Choroid plexus epithelial cell (primary cell): Measurements from ENCODE around the gene KCNMB2.

ENCODE experiments used
- DNase-seq: peaks from one replicate; pipeline ENCODE4 v3.0.0-alpha.2; 2010; ENCODE audit warnings: low read depth
- H3K4me3 ChIP-seq: 2 replicates; pipeline ENCODE4 v1.5.1; 2011; ENCODE audit warnings: low read depth, mild to moderate bottlenecking, control low read depth, low read length, moderate library complexity
- TF ChIP-seq, protein P1 (sequence below): conservative IDR thresholded peaks from 2 replicates; pipeline ENCODE4 v1.5.1; 2011; ENCODE audit warnings: low read depth, mild to moderate bottlenecking, control low read depth, inconsistent platforms, low read length, moderate library complexity

Gene KCNMB2

DNA sequence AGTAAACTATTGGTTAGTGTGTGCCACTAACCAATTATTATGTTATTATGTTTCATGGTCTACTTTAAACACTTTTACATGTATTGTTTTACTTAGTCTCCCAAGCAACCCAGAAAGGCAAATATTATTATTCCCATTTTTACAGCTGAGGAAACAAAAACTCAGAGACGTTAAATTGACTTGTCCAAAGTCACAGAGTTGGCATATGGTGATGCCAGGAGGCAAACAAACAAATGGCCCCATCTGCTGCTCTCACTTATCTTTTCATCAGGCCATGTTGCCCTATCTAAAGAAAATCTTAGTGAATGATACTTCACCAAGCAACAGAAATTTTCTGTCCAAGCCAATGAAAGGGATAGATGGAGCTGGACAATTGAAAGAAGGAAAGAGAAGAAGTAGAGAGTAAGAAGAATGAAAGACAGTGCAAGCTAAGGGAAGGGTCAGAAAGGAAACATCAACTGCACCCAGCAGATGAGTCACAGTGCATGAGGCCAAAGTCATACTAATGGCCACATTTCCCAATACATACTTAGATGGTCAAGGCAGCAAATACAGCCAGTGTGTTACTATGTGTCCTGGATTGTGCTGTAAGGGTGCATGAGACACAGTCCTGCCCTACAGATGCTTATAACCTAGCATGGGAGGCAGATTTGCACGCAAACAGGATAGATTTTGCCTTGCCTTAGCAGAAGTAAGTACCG is 266.9 kb downstream of the KCNMB2 start:
- no peak for DNase-seq
- TF ChIP-seq, protein P1, sequence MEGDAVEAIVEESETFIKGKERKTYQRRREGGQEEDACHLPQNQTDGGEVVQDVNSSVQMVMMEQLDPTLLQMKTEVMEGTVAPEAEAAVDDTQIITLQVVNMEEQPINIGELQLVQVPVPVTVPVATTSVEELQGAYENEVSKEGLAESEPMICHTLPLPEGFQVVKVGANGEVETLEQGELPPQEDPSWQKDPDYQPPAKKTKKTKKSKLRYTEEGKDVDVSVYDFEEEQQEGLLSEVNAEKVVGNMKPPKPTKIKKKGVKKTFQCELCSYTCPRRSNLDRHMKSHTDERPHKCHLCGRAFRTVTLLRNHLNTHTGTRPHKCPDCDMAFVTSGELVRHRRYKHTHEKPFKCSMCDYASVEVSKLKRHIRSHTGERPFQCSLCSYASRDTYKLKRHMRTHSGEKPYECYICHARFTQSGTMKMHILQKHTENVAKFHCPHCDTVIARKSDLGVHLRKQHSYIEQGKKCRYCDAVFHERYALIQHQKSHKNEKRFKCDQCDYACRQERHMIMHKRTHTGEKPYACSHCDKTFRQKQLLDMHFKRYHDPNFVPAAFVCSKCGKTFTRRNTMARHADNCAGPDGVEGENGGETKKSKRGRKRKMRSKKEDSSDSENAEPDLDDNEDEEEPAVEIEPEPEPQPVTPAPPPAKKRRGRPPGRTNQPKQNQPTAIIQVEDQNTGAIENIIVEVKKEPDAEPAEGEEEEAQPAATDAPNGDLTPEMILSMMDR = no peak

DNA sequence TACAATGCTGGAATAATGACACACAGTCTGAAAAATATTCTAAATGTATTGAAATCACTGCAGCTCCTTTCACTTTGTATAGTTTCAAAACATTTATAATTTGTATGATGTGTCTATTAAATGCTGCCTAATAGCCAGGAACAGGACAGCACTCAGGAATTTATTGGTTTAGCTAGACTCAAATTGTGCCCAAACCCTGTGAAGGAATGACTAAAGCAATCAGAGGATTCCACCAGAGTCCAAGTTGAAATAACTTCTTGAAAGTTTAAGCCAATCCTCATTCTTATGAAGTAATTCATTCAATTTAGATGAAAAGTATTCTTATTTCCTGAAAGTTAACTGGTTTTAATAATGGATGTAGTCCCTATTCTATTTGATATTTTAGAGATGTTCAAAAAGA is 268.4 kb downstream of the KCNMB2 start:
- H3K4me3 ChIP-seq = no peak overlapping the region
- DNase-seq = no peak
- TF ChIP-seq, protein P1 = no peak

More for the DNA sequence above, 266.9 kb downstream of the KCNMB2 start:
- H3K4me3 ChIP-seq = no peak overlapping the region

DNA sequence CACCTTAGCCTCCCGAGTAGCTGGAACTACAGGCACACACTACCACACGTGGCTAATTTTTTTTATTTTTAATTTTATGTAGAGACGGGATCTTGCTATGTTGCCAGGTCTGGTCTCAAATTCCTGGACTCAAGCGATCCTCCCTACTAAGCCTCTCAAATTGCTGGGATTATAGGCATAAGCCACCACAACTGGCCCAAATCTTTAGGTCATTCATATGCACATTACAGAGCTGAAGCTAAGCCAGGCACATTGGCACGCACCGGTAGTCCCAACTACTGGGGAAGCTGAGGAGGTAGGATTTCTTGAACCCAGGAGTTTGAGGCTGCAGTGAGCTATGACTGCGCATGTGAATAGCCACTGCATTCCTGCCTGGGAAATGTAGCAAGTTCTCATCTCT is 269.5 kb downstream of the KCNMB2 start:
- TF ChIP-seq, protein P1 = no peak
- H3K4me3 ChIP-seq = no peak overlapping the region
- no peak for DNase-seq

DNA sequence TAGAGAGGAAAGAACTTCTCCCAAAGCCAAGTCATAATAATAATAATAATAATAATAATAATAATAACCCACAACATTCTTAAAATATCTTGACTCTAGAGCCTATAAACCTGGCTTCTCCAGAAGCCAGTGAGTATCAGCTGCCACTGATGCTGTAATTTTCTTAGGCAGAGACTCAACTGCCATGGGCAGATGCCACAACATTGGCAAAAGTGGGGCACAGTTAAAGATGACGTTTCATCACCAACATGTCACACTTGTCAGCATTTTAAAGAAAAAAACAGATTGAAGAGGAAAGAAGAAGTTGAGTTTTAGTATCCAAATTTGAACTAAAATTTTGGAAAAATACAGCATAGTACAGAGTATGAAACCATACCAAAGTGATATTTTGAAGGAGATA is 270.4 kb downstream of the KCNMB2 start:
- TF ChIP-seq, protein P1 = no peak
- no peak overlapping the region for H3K4me3 ChIP-seq
- DNase-seq = no peak

DNA sequence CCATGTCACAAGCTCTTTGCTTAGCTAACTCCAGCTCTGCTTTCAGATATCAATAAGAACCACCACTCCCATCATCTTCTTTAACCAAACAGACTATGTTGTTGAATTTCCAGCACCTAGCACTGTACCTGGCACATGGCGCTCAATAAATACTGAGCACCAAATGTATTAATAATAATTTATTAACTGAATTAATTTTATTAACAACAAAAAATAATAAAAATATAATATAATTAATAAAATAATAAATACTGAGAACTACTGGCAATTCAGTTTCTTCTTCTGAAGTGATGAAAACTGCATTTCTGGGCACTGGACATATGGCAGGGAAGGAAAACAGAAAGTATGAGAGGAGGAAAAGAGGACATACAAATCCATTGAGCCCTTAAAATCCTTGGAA is 271.5 kb downstream of the KCNMB2 start:
- no peak overlapping the region for H3K4me3 ChIP-seq
- DNase-seq = no peak
- TF ChIP-seq, protein P1 = no peak

DNA sequence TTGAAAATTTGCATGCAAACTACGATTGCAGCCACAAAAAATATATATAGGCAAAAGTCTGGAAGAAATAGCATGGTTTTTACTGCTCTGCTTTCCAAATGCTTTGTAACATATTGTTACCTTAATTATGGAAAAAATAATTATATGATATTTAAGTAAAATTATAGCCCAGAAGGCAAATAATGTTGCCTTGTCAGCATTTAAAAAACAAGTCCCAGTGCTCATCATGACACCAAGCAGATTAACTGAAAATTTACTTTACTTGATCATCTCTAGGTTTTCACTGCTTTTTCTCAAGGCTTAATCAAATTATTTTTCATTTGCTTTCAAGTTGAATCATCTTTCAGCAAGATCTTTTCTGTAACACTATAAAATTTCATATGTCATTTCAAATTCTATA is 272.5 kb downstream of the KCNMB2 start:
- no peak for DNase-seq
- TF ChIP-seq, protein P1 = no peak

DNA sequence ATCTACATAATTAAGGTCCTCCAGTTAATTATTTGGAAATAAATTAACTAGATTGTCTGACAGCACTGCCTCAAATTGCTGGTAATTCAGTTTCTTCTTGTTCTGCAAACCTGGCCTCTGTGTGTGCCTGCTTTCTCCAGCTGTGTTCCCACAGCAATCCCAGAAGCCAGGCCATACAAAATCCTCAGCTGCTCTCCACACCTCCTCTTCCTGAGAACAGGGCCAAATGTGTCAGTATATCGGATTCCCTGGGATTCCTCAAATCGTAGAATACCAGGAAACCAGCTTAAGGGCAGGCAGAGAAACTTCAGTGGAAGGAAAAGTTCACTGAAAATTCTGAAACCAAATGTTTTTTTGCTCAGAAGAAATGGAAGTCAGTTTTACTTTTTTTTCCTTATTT is 273.9 kb downstream of the KCNMB2 start:
- TF ChIP-seq, protein P1 = no peak
- H3K4me3 ChIP-seq = no peak overlapping the region
- no peak for DNase-seq

More for the DNA sequence above, 272.5 kb downstream of the KCNMB2 start:
- H3K4me3 ChIP-seq = no peak overlapping the region
